ENCODE results near the gene BAD.

Gene BAD

DNA sequence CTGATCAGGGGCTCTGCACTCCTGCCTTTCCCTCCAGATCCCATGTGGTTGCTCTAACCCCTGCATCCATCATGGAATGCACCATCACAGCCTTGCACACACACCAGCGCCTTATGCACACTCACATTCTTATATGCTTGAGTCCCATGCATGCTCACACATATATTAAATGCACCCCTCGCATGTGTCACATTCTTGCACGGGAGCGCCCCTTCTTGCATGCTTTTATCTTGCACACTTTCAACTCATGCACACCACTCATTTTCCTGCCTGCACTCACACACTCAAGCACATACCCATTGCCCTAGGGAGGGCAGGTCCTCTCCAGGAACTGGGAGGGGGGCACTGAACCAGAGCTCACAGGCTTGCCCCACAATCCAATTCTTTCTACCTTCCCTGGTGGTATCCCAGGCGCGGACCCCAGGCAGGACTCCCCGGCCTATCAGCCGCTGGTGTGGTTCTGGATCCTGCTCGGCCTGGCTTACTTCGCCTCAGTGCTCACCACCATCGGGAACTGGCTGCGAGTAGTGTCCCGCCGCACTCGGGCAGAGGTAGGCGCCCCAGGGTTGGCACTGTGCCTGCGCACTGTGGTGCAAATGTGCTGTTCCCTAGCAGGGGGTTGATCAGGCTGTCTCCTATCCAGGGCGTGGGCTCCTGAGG, 13.4 kb upstream of the BAD start:
- in situ Hi-C loops (cut with MboI; ENCODE audit: low sequenced_read_pairs), result no loop called here

DNA sequence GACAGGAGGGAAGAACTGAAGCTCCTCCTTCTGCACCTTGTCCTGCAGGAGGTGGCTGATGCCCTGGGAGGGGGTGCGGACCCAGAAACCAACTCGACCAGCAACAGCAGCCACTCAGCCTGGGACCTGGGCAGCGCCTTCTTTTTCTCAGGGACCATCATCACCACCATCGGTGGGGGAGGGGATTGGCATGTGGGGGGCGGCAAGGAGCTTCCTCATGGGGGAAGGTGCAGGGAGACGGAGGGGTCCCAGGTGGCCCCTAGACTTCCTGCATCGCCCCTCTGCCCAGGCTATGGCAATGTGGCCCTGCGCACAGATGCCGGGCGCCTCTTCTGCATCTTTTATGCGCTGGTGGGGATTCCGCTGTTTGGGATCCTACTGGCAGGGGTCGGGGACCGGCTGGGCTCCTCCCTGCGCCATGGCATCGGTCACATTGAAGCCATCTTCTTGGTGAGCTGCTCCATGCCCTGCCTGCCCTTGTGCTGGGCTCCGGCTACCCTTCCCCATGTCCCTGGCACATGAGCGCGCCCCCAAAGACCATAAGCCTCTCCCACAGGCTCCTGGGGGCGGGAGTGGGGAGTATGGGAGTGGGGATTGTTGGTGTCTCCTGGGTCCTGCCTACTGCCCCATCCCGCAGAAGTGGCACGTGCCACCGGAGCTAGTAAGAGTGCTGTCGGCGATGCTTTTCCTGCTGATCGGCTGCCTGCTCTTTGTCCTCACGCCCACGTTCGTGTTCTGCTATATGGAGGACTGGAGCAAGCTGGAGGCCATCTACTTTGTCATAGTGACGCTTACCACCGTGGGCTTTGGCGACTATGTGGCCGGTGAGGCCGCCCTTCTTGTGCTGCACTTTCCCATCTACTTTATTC, 12.6 kb upstream of the BAD start:
- in situ Hi-C loops (cut with MboI; ENCODE audit: low sequenced_read_pairs), result no loop called here

DNA sequence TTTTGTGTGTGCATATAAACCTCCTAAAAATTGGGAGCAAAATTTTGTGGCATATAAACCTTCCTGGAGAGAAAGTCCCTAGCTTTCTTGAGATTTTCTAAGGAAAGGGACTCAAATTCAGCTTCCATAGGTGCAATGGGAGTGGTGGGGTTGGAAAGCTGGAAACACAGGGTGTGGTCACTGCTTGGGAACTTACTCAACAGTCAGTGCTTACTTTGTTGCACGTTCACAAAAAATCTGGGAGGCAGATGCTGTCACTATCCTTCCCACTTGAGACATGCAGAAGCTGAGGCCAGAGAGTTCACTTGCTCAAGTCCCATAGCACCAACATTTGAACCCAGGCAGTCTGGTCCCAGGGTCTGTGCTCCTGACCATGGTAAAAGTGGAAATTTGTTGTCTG, 11.8 kb upstream of the BAD start:
- in situ Hi-C loops (cut with MboI; ENCODE audit: low sequenced_read_pairs), result no loop called here

DNA sequence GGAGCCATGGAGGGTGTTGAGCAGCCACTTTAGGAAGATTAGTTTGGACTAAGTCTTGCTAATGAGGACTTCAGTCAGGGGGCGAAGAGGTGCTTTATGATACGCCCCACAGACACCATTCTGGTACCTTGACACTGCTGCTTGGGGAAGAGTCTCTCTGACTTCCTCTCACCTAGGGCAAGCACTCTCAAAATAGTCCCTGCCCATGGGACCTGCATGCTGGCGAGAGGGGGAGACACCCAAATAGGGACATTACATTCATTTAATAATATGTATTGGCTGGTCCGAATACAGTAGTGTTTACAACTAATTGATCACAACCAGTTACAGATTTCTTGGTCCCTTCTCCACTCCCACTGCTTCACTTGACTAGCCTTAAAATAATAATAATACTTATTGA, 11.3 kb upstream of the BAD start:
- in situ Hi-C loops (cut with MboI; ENCODE audit: low sequenced_read_pairs), result no loop called here

DNA sequence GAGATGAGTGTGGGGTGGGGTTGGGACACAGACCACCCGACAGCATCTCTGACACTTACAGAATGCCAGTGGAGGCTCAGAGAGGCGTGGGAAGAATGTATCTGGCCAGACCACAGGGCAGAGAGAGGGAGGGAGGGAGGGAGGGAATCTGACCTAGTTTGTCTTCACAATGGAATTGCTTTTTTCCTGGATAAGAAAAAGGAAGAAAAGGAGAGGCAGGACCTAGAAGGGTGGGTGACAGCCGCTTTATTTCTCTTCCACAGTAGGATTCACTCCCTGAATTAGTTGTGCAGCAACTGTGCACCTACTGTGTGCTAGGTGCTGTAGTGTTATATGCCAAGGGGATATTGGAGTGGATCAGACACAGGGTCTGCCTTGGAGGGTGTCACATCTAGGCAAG, 10.3 kb upstream of the BAD start:
- in situ Hi-C loops (cut with MboI; ENCODE audit: low sequenced_read_pairs), result no loop called here

DNA sequence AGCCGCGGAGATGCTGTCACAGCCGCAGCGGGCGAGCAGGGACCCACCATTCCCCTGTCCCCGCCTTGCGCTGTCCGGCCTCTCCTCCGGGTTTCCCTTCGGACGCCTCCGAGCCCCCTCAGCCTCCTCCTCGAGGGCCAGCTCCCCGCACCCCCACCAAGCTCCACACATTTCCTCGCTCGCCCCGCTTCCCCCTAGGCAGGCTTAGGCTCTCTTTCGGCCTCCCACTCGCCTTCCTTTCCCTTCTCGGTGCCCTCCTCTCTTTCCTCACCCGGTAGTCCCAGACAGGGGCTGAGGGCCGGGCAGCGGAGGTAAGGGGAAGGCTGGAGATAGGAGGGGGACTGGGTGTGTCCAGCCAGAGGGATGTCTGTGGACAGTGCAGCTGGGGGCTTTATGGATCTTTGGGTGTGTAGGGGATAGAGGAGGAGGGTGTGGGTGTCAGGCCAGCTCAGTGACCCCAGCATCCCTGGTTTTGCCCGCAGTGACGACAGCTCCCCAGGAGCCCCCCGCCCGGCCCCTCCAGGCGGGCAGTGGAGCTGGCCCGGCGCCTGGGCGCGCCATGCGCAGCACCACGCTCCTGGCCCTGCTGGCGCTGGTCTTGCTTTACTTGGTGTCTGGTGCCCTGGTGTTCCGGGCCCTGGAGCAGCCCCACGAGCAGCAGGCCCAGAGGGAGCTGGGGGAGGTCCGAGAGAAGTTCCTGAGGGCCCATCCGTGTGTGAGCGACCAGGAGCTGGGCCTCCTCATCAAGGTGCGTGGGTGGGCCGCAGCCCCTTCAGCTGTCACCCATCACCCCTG, 8.2 kb upstream of the BAD start:
- in situ Hi-C loops (cut with MboI; ENCODE audit: low sequenced_read_pairs), result no loop called here

DNA sequence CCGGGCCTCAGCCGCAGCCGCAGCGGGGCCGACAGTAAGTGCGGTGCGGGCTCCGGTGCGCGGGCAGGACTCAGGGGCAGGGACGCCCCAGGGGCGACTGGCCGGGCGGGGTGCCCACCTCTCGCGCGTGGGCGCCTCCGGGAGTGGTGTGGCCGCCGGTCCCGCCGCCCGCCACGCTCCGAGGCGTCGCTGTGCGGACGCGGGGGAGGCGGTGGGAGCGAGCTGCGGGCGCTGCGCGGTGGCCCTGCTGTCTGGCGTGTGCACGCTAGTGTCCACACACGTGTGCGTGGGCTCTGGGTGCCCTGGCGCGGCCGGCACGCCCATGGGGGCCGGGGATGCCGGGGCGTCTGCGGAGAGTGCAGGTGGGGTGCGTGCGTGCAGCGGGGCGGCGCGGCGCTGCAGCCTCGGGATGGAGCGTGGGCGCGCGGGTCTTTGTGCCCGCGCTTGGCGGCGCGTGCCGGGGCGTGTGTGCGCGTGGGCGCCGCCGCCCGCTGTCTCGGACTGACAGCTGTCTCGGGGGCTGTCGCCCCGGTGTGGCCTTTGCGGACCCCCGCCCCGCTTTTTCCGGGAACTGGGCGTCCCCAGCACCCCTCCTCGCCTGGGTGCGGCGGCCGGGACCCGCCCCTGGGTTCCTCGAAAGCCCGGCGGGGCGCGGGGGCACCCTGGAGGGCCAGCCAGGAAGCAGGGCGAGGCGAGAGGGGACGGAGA, 7.4 kb upstream of the BAD start:
- in situ Hi-C loops (cut with MboI; ENCODE audit: low sequenced_read_pairs), result no loop called here

DNA sequence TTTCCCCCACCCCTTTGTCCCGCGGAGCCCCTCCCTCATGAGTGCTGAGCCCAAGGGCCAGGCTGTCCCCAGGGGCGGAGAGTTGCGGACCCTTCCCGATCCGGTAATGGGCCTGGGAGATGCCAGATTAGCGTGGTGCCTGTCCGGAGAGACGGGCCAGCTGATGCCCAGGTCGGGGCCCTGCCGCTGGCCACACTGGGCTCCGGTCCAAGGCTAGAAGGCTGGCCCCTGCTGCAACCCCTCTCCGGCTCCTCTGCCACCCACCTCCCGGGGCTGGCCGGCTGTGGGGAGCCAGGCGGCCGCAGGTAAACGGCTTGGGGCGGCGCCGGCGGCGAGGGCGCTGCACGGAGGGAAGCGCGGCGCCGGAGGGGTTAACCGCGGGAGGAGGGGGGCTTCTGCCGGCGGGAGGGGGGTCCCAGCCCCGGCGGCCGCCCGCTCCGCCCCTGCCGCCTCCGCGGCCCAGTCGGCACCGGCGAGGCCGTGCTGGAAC, 6.8 kb upstream of the BAD start, which contains the start of gene KCNK4:
Gene KCNK4, plus strand, starts transcription at position 41 of the 490 bp plus-strand sequence. CDS start 1,717 bp downstream, outside the sequence.
- in situ Hi-C loops (cut with MboI; ENCODE audit: low sequenced_read_pairs), result no loop called here

DNA sequence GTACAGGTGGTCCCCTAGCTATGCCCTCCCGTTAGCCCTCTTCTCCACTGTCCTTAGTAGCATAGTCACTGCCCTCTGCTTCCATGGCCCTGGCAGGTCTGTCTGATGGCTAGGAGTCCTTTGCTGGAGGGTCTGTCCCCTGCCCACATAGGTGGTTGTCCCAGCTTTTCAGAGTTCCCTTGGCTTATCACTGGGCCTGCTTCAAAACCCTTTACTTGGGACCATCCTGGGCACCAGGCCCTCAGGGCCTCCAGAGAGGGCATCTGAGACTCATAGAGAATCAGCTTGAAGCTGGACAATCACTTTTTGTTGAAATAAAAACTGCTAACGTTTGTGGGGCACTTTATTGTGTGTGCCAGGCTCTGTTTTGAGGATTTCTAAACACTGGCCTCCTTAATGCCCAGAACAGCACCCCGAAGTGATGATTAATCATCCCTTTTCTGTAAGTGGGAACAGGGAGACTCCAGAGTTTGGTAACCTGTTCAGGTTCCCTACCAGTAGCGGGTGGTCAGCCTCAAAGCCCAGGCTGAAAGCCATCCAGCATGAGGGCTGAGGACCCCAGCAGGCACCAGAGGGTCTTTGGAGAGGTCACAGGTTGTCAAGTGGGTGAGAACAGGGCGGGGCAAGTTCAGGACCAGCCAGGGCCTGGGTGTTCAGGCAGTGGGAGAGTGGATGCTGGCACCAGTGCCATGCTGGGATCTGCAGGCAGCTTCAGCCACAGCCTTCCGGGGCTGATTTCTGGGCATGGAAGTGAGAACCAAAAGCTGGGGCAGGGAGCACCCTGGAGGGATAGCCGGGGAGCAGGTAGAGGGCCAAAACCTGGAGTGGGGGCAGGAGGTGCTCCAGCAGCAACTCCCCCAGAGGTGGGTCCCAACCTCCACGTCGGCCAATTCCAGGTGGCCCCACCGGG, 6.1 kb upstream of the BAD start:
- in situ Hi-C loops (cut with MboI; ENCODE audit: low sequenced_read_pairs), result no loop called here

DNA sequence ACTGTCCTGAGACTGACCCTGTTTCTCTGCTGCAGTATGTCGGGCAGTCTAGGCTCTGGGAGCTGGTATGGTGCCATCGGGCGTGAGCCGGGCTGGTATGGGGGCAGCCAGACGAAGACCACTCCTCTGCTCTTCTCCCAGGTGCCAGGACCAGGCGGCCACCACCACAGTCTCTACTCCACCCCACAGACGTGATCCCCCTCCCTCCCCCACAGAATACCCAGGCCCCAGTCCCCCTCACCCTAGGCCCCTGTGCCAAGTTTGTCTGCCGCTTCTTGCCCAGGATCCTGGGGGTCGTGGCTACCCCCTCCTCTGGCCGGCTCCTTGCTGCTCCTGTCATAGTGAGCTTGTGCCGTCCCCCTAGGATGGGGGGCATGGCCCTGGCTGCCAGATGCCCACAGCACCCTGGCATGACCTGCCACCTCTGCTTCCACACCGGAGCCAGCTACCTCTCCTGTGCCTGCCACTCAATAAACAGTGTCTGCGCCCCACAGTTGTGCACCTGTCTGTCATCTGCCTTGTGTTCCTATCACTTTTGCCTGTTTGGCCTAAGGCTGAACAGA, 4.6 kb upstream of the BAD start:
- in situ Hi-C loops (cut with MboI; ENCODE audit: low sequenced_read_pairs), result no loop called here

DNA sequence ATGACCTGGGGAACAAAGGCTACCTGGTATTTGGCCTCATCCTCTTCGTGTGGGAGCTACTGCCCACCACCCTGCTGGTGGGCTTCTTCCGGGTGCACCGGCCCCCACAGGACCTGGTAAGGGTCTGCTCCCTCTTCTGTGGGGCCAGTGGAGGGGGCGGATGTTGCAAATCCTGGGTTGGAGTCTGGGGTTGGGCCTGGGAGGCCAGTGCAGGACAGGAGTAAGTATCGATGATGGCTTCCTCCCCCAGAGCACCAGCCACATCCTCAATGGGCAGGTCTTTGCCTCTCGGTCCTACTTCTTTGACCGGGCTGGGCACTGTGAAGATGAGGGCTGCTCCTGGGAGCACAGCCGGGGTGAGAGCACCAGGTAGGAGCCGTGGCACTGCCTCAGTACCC, 3.9 kb upstream of the BAD start:
- in situ Hi-C loops (cut with MboI; ENCODE audit: low sequenced_read_pairs), result no loop called here

DNA sequence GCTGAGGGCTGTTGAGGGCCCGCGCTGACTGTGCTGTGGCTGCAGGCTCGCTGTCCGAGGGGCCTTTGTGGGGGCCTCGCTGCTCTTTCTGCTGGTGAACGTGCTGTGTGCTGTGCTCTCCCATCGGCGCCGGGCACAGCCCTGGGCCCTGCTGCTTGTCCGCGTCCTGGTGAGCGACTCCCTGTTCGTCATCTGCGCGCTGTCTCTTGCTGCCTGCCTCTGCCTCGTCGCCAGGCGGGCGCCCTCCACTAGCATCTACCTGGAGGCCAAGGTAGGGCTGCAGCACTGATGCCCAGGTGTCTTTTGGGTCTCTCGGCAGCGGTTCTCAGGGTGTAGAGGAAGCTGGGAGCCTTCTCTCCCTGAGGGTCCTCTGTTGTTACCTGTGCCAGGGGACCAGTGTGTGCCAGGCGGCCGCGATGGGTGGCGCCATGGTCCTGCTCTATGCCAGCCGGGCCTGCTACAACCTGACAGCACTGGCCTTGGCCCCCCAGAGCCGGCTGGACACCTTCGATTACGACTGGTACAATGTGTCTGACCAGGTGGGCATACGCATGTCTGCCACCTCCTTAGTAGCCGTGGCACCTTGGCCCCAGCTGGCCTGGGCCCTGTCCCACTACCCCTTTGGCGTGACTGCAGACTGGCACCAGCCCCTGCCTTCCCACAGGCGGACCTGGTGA, 3.3 kb upstream of the BAD start:
- in situ Hi-C loops (cut with MboI; ENCODE audit: low sequenced_read_pairs), result no loop called here

DNA sequence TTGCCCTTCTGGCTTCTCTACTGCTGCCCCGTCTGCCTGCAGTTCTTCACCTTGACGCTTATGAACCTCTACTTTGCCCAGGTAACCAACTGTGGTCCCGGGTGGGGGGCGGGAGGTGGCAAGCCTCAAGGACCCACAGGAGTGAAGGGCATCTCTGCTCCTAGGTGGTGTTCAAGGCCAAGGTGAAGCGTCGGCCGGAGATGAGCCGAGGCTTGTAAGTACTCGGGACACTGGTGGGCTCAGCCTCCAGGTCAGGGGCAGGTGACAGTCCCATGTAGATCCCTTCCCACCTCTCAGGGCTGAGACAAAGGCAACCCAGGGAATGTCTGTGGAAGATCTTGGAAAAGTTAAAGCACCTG, 2.3 kb upstream of the BAD start:
- in situ Hi-C loops (cut with MboI; ENCODE audit: low sequenced_read_pairs), result no loop called here

DNA sequence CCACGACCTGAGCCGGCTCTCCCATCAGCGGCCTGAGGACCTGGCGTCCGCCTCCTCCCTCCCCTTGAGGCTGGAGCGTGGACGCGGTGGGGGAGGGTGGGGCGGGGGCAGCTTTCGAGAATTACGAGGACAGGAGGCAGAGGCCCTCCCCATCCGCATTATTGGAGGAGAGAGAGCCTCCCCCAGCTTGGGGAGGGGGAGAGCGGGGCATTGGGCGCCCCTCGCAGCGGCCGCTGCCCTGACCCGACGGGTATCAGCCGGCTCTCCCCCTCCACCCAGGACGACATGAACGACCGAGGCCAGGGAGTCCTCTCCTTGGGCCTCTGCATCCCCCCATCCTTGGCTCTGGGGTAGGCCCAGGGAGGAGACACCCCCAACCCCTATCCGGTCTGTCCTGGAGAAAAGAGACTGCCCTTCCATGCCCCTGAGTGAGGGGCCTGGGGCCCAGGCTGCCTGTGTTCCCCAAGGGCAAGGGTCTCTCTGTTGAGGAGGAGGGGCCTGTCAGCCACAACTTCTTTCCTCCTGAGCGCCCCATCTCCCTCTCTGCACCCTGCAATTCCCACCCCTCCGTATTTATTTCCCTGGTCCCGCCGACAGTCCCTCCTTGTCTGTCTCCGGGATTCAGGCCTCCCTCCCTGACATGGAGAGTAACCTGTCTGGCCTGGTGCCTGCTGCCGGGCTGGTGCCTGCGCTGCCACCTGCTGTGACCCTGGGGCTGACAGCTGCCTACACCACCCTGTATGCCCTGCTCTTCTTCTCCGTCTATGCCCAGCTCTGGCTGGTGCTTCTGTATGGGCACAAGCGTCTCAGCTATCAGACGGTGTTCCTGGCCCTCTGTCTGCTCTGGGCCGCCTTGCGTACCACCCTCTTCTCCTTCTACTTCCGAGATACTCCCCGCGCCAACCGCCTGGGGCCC, 1.7 kb upstream of the BAD start:
- in situ Hi-C loops (cut with MboI; ENCODE audit: low sequenced_read_pairs), result no loop called here

DNA sequence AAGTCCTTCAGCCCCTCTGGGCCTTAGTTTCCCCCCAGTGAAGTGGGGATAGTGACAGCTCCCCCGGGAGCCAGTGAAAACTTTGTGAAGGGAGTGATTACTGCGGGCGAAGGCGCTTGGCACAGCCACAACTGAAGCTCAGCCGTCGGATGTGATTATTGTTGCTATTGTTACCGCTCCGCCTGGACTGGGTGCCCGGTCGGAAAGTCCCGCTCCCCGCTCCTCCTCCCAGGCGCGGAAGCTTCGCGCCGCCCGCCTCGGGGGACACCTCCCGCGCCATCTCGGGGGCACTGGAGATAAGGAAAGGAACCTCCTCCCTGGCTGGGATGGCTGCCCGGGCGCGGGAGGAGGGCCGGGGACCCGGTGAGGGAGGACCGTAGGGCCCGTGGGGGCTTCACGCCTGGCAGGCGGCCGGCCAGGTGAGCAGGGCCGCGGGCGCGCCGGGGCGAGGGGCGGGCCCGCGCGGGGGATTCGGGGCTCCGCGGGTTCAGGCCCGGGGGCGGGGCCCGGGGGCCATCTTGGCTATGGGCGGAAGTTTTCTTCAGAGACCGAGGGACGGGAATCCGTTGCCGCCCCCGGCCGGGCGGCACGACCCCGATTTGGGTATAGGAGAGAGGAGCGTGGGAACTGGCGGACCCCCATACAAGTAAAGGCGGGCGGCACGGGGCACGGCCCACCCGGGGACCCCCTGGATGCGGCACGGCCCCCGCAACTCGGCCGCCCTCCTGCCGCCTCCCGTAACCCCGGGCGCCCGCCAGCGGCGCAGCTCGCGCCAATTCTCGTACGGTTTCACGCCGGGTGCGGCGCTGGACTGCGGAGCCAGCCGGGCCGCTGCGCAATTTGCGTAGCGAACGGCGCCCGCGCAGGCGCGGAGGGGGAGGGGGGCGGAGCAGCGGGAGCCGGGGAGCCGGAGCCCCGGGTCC, 758 bp upstream of the BAD start, which contains the start of gene GPR137:
Gene GPR137, plus strand, starts transcription at position 887 of the 923 bp plus-strand sequence. CDS start 677 bp downstream, outside the sequence.
- in situ Hi-C loops (cut with MboI; ENCODE audit: low sequenced_read_pairs), result no loop called here

DNA sequence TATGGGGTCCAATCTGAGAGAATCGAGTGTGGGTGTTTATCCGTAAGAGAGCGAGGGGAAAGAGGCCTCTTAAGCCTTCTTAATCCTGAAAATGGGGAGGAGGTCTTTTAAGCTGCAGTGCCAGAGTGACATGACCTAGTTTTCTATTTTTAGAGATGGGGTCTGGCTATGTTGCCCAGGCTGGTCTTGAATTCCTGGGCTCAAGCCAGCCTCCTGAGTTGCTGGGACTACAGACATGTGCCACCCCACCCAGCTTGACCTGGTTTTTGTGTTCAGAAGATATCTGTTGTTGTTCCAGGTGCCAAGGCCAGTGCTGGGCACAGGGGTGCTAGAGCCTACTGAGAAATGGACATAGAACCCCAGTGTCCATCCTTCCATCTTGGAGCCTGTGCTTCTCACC, 1.4 kb downstream of the BAD start:
- in situ Hi-C loops (cut with MboI; ENCODE audit: low sequenced_read_pairs), result no loop called here
